Occipital lobe (tissue), 2 donors: ENCODE results near the gene GSPT1. TPM values are rescaled to one million over a fixed set of nuclear protein-coding genes. Genes with fewer than 3 reads are reported as not detected.

Experiments
- small RNA-seq: library from RNA; depleted of rRNA; stranded (forward); fragments of <200 nt; gene quantifications from one replicate; pipeline ENCODE3, GENCODE V24; 2014
- total RNA-seq: library from RNA; depleted of rRNA; stranded (reverse); fragments of >200 nt; gene quantifications from one replicate; pipeline ENCODE4 v1.2.3, GENCODE V29; 2014

Gene GSPT1
- total RNA-seq, 1 donor from 2014 or later: 75.2 TPM

Small RNA genes within 50 kb of the gene (small RNA-seq; reads per million reads assigned to genes)
- gene AC007216.5 (not detected), gene COX6CP1 (not detected)

Other genes with a start within 250 kb of the GSPT1 start
- gene SNN, start 247.5 kb downstream of the GSPT1 start, total RNA-seq: 143 TPM
- 12.3 TPM for gene TXNDC11, start 173.1 kb downstream of the GSPT1 start, total RNA-seq
- gene ZC3H7A, start 118.7 kb downstream of the GSPT1 start, total RNA-seq: 36.0 TPM
- gene RSL1D1, start 64.4 kb downstream of the GSPT1 start, total RNA-seq: 100 TPM
- 0.78 TPM for gene NPIPB2, start 26.1 kb upstream of the GSPT1 start, total RNA-seq
- not detected for gene TNFRSF17, start 49.3 kb upstream of the GSPT1 start, total RNA-seq
- gene SNX29, start 60.8 kb upstream of the GSPT1 start, total RNA-seq: 13.6 TPM